IPS-15b (cell line): Measurements from ENCODE around the gene CHST2.
"Not testable (repeated sequence)": the region's sequence is repeated elsewhere in the genome, so short reads cannot be mapped to it uniquely, and the experiment has no call there.

Experiments
- H3K27me3 ChIP-seq: one replicate; pipeline ENCODE4 v1.6.1; 2013; ENCODE audit warnings: low read length; ENCODE audit not compliant: control insufficient read depth, insufficient read depth
- H3K36me3 ChIP-seq: one replicate; pipeline ENCODE4 v1.6.1; 2013; ENCODE audit warnings: low read length; ENCODE audit not compliant: control insufficient read depth, insufficient read depth
- H3K4me1 ChIP-seq: one replicate; pipeline ENCODE4 v1.6.1; 2013; ENCODE audit warnings: mild to moderate bottlenecking, low read length; ENCODE audit not compliant: control insufficient read depth, insufficient read depth
- H3K4me3 ChIP-seq: one replicate; pipeline ENCODE4 v1.5.1; 2013; ENCODE audit warnings: low read depth, low read length
- H3K9ac ChIP-seq: one replicate; pipeline ENCODE4 v1.6.1; 2013; ENCODE audit warnings: low read depth, mild to moderate bottlenecking, low read length
- H3K9me3 ChIP-seq: one replicate; pipeline ENCODE4 v1.6.1; 2013; ENCODE audit warnings: mild to moderate bottlenecking, low read length; ENCODE audit not compliant: control insufficient read depth, insufficient read depth

CHST2 gene

GRCh38 chr3:143165211-143165610 is 45.6 kb downstream of the CHST2 start:
- H3K9ac ChIP-seq: no peak overlapping the region
- H3K4me1 ChIP-seq: no peaks in the 10 kb centered on the region
- no peaks in the 10 kb centered on the region for H3K27me3 ChIP-seq
- H3K9me3 ChIP-seq: no peaks in the 10 kb centered on the region
- no peak overlapping the region for H3K4me3 ChIP-seq
- H3K36me3 ChIP-seq: no peaks in the 10 kb centered on the region

GRCh38 chr3:143165612-143166285 is 46.2 kb downstream of the CHST2 start:
- H3K9ac ChIP-seq, H3K4me1 ChIP-seq, H3K9me3 ChIP-seq, H3K36me3 ChIP-seq, H3K4me3 ChIP-seq, H3K27me3 ChIP-seq: not testable (repeated sequence)

GRCh38 chr3:143166376-143166775 is 46.8 kb downstream of the CHST2 start:
- Histone ChIP-seq H3K36me3 (no peaks in the 10 kb centered on the region), H3K4me1 (no peaks in the 10 kb centered on the region), H3K27me3 (no peaks in the 10 kb centered on the region), H3K4me3 (no peak overlapping the region), H3K9me3 (no peaks in the 10 kb centered on the region), H3K9ac (no peak overlapping the region)

- Histone ChIP-seq H3K36me3 (no peaks in the 10 kb centered on the region), H3K4me1 (no peaks in the 10 kb centered on the region), H3K27me3 (no peaks in the 10 kb centered on the region)
These were observed 48.6 kb downstream of the CHST2 start for GRCh38 chr3:143167969-143168854.

GRCh38 chr3:143168855-143169192 is 49.3 kb downstream of the CHST2 start:
- no peak overlapping the region for H3K4me3 ChIP-seq
- H3K4me1 ChIP-seq: no peaks in the 10 kb centered on the region
- H3K9ac ChIP-seq: no peak overlapping the region
- H3K36me3 ChIP-seq: no peaks in the 10 kb centered on the region
- no peaks in the 10 kb centered on the region for H3K9me3 ChIP-seq
- H3K27me3 ChIP-seq: no peaks in the 10 kb centered on the region

More at GRCh38 chr3:143167969-143168854, 48.6 kb downstream of the CHST2 start:
- Histone ChIP-seq H3K9me3 (no peaks in the 10 kb centered on the region), H3K4me3 (no peak overlapping the region), H3K9ac (no peak overlapping the region)

- H3K4me1 ChIP-seq: no peaks in the 10 kb centered on the region
These were observed 50.5 kb downstream of the CHST2 start for GRCh38 chr3:143170074-143170473.

GRCh38 chr3:143170676-143171075 is 51.1 kb downstream of the CHST2 start:
- H3K9me3 ChIP-seq: no peaks in the 10 kb centered on the region
- no peaks in the 10 kb centered on the region for H3K4me1 ChIP-seq
- H3K4me3 ChIP-seq: no peak overlapping the region
- H3K27me3 ChIP-seq: no peaks in the 10 kb centered on the region
- no peak overlapping the region for H3K9ac ChIP-seq
- H3K36me3 ChIP-seq: no peaks in the 10 kb centered on the region

More at GRCh38 chr3:143170074-143170473, 50.5 kb downstream of the CHST2 start:
- H3K27me3 ChIP-seq: no peaks in the 10 kb centered on the region
- H3K4me3 ChIP-seq: no peak overlapping the region
- no peaks in the 10 kb centered on the region for H3K9me3 ChIP-seq
- H3K9ac ChIP-seq: no peak overlapping the region
- H3K36me3 ChIP-seq: no peaks in the 10 kb centered on the region

GRCh38 chr3:143171141-143171980 is 51.8 kb downstream of the CHST2 start:
- Histone ChIP-seq H3K4me3 (no peak overlapping the region), H3K4me1 (no peaks in the 10 kb centered on the region), H3K36me3 (no peaks in the 10 kb centered on the region), H3K9me3 (no peaks in the 10 kb centered on the region), H3K9ac (no peak overlapping the region), H3K27me3 (no peaks in the 10 kb centered on the region)

- Histone ChIP-seq H3K9me3 (no peaks in the 10 kb centered on the region), H3K4me3 (no peak overlapping the region), H3K9ac (no peak overlapping the region), H3K4me1 (no peaks in the 10 kb centered on the region), H3K27me3 (no peaks in the 10 kb centered on the region), H3K36me3 (no peaks in the 10 kb centered on the region)
These were observed 52.7 kb downstream of the CHST2 start for GRCh38 chr3:143172062-143172794.

- H3K36me3 ChIP-seq: no peaks in the 10 kb centered on the region
- H3K4me3 ChIP-seq: no peak overlapping the region
- no peaks in the 10 kb centered on the region for H3K4me1 ChIP-seq
- no peaks in the 10 kb centered on the region for H3K27me3 ChIP-seq
- H3K9me3 ChIP-seq: no peaks in the 10 kb centered on the region
- H3K9ac ChIP-seq: no peak overlapping the region
These were observed 53.2 kb downstream of the CHST2 start for GRCh38 chr3:143172795-143173145.

GRCh38 chr3:143173242-143173641 is 53.7 kb downstream of the CHST2 start:
- Histone ChIP-seq H3K4me1 (no peaks in the 10 kb centered on the region), H3K9ac (no peak overlapping the region), H3K9me3 (no peaks in the 10 kb centered on the region), H3K27me3 (no peaks in the 10 kb centered on the region), H3K4me3 (no peak overlapping the region), H3K36me3 (no peaks in the 10 kb centered on the region)
